HepG2 (cell line): ENCODE data around the gene PNKD. TPM values are rescaled to one million over a fixed set of nuclear protein-coding genes. Genes with fewer than 3 reads are reported as not detected.

ENCODE experiments used
- ATF1 ChIP-seq: IDR thresholded peaks from 2 replicates; pipeline ENCODE4 v1.6.1; 2016; ENCODE audit warnings: mild to moderate bottlenecking, control low read depth
- CENPT ChIP-seq: sonication (generic); formaldehyde crosslinking; IDR thresholded peaks from 2 replicates; pipeline ENCODE4 v1.8.0; 2022; ENCODE audit warnings: low read depth, mild to moderate bottlenecking, moderate library complexity, missing genetic modification reagents
- ELF4 ChIP-seq: sonication (generic); formaldehyde crosslinking; IDR thresholded peaks from 2 replicates; pipeline ENCODE4 v1.5.0; 2020; ENCODE audit warnings: missing genetic modification reagents, mild to moderate bottlenecking, moderate library complexity, borderline replicate concordance
- FOXK1 ChIP-seq: sonication (generic); formaldehyde crosslinking; IDR thresholded peaks from 2 replicates; pipeline ENCODE4 v1.4.0; 2020; ENCODE audit warnings: low read depth, missing genetic modification reagents, borderline replicate concordance
- HES4 ChIP-seq: sonication (generic); formaldehyde crosslinking; IDR thresholded peaks from 2 replicates; pipeline ENCODE4 v1.9.0; 2021; ENCODE audit warnings: mild to moderate bottlenecking, missing genetic modification reagents, borderline replicate concordance
- HNF4A ChIP-seq: sonication (generic); formaldehyde crosslinking; IDR thresholded peaks from 2 replicates; pipeline ENCODE4 v1.4.0; 2020; ENCODE audit warnings: missing genetic modification reagents
- HNRNPLL ChIP-seq: fragments of 200-400 bp; formaldehyde crosslinking; IDR thresholded peaks from 2 replicates; pipeline ENCODE4 v1.6.1; 2017; ENCODE audit warnings: mild to moderate bottlenecking, low read depth, low read length; ENCODE audit not compliant: poor library complexity, severe bottlenecking
- PCBP1 ChIP-seq: fragments of 200-400 bp; formaldehyde crosslinking; IDR thresholded peaks from 2 replicates; pipeline ENCODE4 v1.6.1; 2017; ENCODE audit warnings: mild to moderate bottlenecking, low read depth, low read length, borderline replicate concordance
- POLR2A ChIP-seq, 2 experiments: IDR thresholded peaks; 2 replicates each; pipeline ENCODE4 v1.6.1; 2011; ENCODE audit warnings: low read depth in 2 of 2, low read length in 2 of 2, mild to moderate bottlenecking in 1 of 2, moderate library complexity in 1 of 2; ENCODE audit not compliant: insufficient read depth in 1 of 2
- POLR2AphosphoS2 ChIP-seq: IDR thresholded peaks from 2 replicates; pipeline ENCODE4 v1.6.1; 2011; ENCODE audit warnings: low read depth, low read length, improper control_type of control experiment
- SKI ChIP-seq: fragments of 450-650 bp; IDR thresholded peaks from one replicate; pipeline ENCODE4 v1.6.1; 2018; ENCODE audit warnings: mild to moderate bottlenecking; ENCODE audit not compliant: partially characterized antibody
- SP5 ChIP-seq: IDR thresholded peaks from 2 replicates; pipeline ENCODE4 v1.6.1; 2016; ENCODE audit warnings: low read depth, borderline replicate concordance
- STAG1 ChIP-seq: sonication (generic); formaldehyde crosslinking; IDR thresholded peaks from 2 replicates; pipeline ENCODE4 v1.4.0; 2020; ENCODE audit warnings: missing genetic modification reagents
- TCF7L2 ChIP-seq: IDR thresholded peaks from 2 replicates; pipeline ENCODE4 v1.6.1; 2011; ENCODE audit warnings: mild to moderate bottlenecking, low read depth, low read length, moderate library complexity
- ZNF232 ChIP-seq: sonication (generic); formaldehyde crosslinking; IDR thresholded peaks from 2 replicates; pipeline ENCODE4 v1.4.0; 2020; ENCODE audit warnings: missing genetic modification reagents, borderline replicate concordance
- ZNF292 ChIP-seq: sonication (generic); formaldehyde crosslinking; IDR thresholded peaks from 2 replicates; pipeline ENCODE4 v1.8.1; 2022; ENCODE audit warnings: mild to moderate bottlenecking, low read depth, missing genetic modification reagents, borderline replicate concordance
- ZNF83 ChIP-seq: sonication (generic); formaldehyde crosslinking; IDR thresholded peaks from 2 replicates; pipeline ENCODE4 v1.4.0; 2020; ENCODE audit warnings: missing genetic modification reagents, mild to moderate bottlenecking, borderline replicate concordance
- polyA plus RNA-seq, 8 experiments: library from polyadenylated mRNA; depleted of rRNA in 3 of 8; stranded (reverse) in 7 of 8; unstranded in 1 of 8; fragments of >200 nt; fragmentation: Illumina TruSeq in 4 of 8; extraction: Trizol in 4 of 8; gene quantifications; 2 replicates each; pipeline versions ENCODE4 v1.2.1 to v1.2.3, GENCODE V29; 2011 to 2016; ENCODE audit warnings: low read depth in 4 of 8, missing spikeins in 1 of 8, mixed read lengths in 1 of 8; ENCODE audit not compliant: insufficient read depth in 1 of 8
- total RNA-seq, 5 experiments: library from RNA; depleted of rRNA; stranded (reverse); fragments of >200 nt; fragmentation: Illumina TruSeq; extraction: Trizol; gene quantifications; 2 replicates each; pipeline ENCODE4 v1.2.3, GENCODE V29; 2016; ENCODE audit warnings: low read depth in 1 of 5
- TF ChIP-seq, protein P1 (sequence below): sonication (generic); formaldehyde crosslinking; IDR thresholded peaks from 2 replicates; pipeline ENCODE4 v1.5.0; 2020; ENCODE audit warnings: mild to moderate bottlenecking, missing genetic modification reagents
- TF ChIP-seq, protein P2 (sequence below): sonication (generic); formaldehyde crosslinking; IDR thresholded peaks from 2 replicates; pipeline ENCODE4 v1.4.0; 2020; ENCODE audit warnings: mild to moderate bottlenecking, missing genetic modification reagents
- TF ChIP-seq, protein P3 (sequence below): sonication (generic); formaldehyde crosslinking; IDR thresholded peaks from 2 replicates; pipeline ENCODE4 v1.5.0; 2020; ENCODE audit warnings: missing genetic modification reagents
- TF ChIP-seq, protein P4 (sequence below): sonication (generic); formaldehyde crosslinking; IDR thresholded peaks from 2 replicates; pipeline ENCODE4 v1.4.0; 2020; ENCODE audit warnings: mild to moderate bottlenecking, low read depth, missing genetic modification reagents
- TF ChIP-seq, protein P5 (sequence below): sonication (generic); formaldehyde crosslinking; IDR thresholded peaks from 2 replicates; pipeline ENCODE4 v1.9.0; 2021; ENCODE audit warnings: missing genetic modification reagents, borderline replicate concordance

PNKD gene
- total and polyA plus RNA-seq, 2 of the 13 experiments (the other 11 are each of a cell fraction or from before 2014, with no cell fraction given): 55.9 to 80.4 TPM

DNA sequence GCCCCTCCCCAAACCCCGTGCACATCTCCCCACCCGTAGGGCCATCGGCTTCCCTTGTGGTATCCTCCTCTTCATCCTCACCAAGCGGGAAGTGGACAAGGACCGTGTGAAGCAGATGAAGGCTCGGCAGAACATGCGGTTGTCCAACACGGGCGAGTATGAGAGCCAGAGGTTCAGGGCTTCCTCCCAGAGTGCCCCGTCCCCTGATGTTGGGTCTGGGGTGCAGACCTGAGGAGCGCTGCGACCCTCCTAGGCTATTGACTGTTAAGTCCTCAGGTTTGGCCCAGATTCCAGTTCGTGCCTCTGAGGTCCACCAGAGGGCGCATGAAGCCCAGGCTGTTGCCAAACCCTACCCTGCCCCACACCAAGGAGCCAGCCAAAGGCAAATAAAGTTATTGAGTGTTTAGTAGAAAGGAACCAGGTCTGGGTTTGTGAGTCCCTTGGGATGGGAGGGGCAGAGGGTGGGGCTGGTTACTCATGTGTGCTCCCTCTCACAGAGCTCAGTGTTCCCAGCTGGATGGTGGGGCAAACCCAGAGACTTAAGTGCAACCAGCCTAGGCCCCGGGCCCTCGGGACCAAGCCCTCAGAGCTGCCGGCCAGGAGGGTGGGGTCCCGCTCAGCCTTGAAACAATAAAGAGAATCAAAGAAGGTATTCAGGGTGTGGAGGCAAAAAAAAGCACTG is 2.4 kb downstream of the PNKD start (continued):
- TF ChIP-seq, protein P1, sequence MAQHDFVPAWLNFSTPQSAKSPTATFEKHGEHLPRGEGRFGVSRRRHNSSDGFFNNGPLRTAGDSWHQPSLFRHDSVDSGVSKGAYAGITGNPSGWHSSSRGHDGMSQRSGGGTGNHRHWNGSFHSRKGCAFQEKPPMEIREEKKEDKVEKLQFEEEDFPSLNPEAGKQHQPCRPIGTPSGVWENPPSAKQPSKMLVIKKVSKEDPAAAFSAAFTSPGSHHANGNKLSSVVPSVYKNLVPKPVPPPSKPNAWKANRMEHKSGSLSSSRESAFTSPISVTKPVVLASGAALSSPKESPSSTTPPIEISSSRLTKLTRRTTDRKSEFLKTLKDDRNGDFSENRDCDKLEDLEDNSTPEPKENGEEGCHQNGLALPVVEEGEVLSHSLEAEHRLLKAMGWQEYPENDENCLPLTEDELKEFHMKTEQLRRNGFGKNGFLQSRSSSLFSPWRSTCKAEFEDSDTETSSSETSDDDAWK (CRISPR knock-in tag): no peak
- TF ChIP-seq, protein P2, sequence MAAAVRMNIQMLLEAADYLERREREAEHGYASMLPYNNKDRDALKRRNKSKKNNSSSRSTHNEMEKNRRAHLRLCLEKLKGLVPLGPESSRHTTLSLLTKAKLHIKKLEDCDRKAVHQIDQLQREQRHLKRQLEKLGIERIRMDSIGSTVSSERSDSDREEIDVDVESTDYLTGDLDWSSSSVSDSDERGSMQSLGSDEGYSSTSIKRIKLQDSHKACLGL (CRISPR knock-in tag): no peak
- TF ChIP-seq HNRNPLL (no peak), PCBP1 (no peak; the same call in 1 of the 2 replicates), TCF7L2 (no peak), STAG1 (CRISPR knock-in tag) (peak; percentile 98), HES4 (CRISPR knock-in tag) (no peak), ZNF232 (CRISPR knock-in tag) (peak; percentile 22; the same call in 1 of the 2 replicates), SKI (no peak), FOXK1 (CRISPR knock-in tag) (no peak), POLR2A (IDR thresholded peaks at IDR 0.05; ENCODE audit: insufficient read depth in 1 of 2, low read depth in 2 of 2, low read length in 2 of 2) (peak; percentile 22; a peak in 1 of 4 replicates), SP5 (CRISPR knock-in tag) (peak; percentile 24; the same call in 1 of the 2 replicates), POLR2AphosphoS2 (no peak; the same call in 1 of the 2 replicates), HNF4A (CRISPR knock-in tag) (peak; percentile 21; the same call in 1 of the 2 replicates), ZNF83 (CRISPR knock-in tag) (no peak), CENPT (CRISPR knock-in tag) (no peak), ATF1 (CRISPR knock-in tag) (no peak), ELF4 (no peak), ZNF292 (CRISPR knock-in tag) (no peak)
- TF ChIP-seq, protein P3, sequence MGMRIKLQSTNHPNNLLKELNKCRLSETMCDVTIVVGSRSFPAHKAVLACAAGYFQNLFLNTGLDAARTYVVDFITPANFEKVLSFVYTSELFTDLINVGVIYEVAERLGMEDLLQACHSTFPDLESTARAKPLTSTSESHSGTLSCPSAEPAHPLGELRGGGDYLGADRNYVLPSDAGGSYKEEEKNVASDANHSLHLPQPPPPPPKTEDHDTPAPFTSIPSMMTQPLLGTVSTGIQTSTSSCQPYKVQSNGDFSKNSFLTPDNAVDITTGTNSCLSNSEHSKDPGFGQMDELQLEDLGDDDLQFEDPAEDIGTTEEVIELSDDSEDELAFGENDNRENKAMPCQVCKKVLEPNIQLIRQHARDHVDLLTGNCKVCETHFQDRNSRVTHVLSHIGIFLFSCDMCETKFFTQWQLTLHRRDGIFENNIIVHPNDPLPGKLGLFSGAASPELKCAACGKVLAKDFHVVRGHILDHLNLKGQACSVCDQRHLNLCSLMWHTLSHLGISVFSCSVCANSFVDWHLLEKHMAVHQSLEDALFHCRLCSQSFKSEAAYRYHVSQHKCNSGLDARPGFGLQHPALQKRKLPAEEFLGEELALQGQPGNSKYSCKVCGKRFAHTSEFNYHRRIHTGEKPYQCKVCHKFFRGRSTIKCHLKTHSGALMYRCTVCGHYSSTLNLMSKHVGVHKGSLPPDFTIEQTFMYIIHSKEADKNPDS: no peak
- TF ChIP-seq, protein P4, sequence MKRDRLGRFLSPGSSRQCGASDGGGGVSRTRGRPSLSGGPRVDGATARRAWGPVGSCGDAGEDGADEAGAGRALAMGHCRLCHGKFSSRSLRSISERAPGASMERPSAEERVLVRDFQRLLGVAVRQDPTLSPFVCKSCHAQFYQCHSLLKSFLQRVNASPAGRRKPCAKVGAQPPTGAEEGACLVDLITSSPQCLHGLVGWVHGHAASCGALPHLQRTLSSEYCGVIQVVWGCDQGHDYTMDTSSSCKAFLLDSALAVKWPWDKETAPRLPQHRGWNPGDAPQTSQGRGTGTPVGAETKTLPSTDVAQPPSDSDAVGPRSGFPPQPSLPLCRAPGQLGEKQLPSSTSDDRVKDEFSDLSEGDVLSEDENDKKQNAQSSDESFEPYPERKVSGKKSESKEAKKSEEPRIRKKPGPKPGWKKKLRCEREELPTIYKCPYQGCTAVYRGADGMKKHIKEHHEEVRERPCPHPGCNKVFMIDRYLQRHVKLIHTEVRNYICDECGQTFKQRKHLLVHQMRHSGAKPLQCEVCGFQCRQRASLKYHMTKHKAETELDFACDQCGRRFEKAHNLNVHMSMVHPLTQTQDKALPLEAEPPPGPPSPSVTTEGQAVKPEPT (CRISPR knock-in tag): no peak
- TF ChIP-seq, protein P5, sequence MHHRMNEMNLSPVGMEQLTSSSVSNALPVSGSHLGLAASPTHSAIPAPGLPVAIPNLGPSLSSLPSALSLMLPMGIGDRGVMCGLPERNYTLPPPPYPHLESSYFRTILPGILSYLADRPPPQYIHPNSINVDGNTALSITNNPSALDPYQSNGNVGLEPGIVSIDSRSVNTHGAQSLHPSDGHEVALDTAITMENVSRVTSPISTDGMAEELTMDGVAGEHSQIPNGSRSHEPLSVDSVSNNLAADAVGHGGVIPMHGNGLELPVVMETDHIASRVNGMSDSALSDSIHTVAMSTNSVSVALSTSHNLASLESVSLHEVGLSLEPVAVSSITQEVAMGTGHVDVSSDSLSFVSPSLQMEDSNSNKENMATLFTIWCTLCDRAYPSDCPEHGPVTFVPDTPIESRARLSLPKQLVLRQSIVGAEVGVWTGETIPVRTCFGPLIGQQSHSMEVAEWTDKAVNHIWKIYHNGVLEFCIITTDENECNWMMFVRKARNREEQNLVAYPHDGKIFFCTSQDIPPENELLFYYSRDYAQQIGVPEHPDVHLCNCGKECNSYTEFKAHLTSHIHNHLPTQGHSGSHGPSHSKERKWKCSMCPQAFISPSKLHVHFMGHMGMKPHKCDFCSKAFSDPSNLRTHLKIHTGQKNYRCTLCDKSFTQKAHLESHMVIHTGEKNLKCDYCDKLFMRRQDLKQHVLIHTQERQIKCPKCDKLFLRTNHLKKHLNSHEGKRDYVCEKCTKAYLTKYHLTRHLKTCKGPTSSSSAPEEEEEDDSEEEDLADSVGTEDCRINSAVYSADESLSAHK (CRISPR knock-in tag): 0 out of 2 replicates have a peak, but pooled peaks have one; percentile 65
